Prostate gland (tissue), 2 donors: ENCODE data around the gene CTBP2. TPM values are rescaled to one million over a fixed set of nuclear protein-coding genes. Genes with fewer than 3 reads are reported as not detected.

ENCODE experiments used
- DNase-seq: peaks from one replicate; pipeline ENCODE4 v3.0.0-alpha.2; 2019; ENCODE audit warnings: low spot score
- H3K27ac ChIP-seq, 2 donors: fragments of 200-600 bp; sonication (generic); 2 replicates each; pipeline ENCODE4 v1.5.1; 2017 to 2019
- H3K27me3 ChIP-seq: fragments of 200-600 bp; sonication (generic); replicated peaks from 2 replicates; pipeline ENCODE4 v1.5.1; 2019; ENCODE audit not compliant: insufficient read depth
- H3K36me3 ChIP-seq, 2 donors: fragments of 200-600 bp; sonication (generic); 1 replicate in 1 of 2; 2 replicates in 1 of 2; pipeline versions ENCODE4 v1.5.1 to v1.8.1; 2017 to 2019
- H3K4me1 ChIP-seq: fragments of 200-600 bp; sonication (generic); replicated peaks from 2 replicates; pipeline ENCODE4 v1.5.1; 2019
- H3K4me3 ChIP-seq, 2 donors: fragments of 200-600 bp; sonication (generic); 2 replicates each; pipeline ENCODE4 v1.5.1; 2017 to 2019
- H3K9me3 ChIP-seq: fragments of 200-600 bp; sonication (generic); 2 replicates; pipeline ENCODE4 v1.5.1; 2017
- POLR2A ChIP-seq: fragments of 450-650 bp; IDR thresholded peaks from one replicate; pipeline ENCODE4 v1.6.1; 2016; ENCODE audit warnings: antibody characterized with exemption, mild to moderate bottlenecking
- POLR2AphosphoS5 ChIP-seq: sonication (generic); formaldehyde crosslinking; IDR thresholded peaks from one replicate; pipeline ENCODE4 v1.6.1; 2017; ENCODE audit warnings: antibody characterized with exemption
- WGBS: methylation state at CpG from one replicate; pipeline ENCODE4 v1.1.5; 2018; 5-methylcytosine and 5-hydroxymethylcytosine counted together
- intact Hi-C: fragments of 100-400 bp; cut with DNase I; formaldehyde crosslinking; loops from one replicate; pipeline ENCODE4 v1.14.2; 2022
- total RNA-seq, 2 donors: library from RNA; depleted of rRNA; stranded (reverse); fragments of >200 nt; gene quantifications; one replicate each; pipeline ENCODE4 v1.1.0, GENCODE V29; 2016
- TF ChIP-seq, protein P1 (sequence below), 4 experiments: fragments of 200-600 bp in 2 of 4; fragments of 450-650 bp in 2 of 4; sonication (generic) in 2 of 4; IDR thresholded peaks; 1 replicate in 3 of 4; 2 replicates in 1 of 4; pipeline ENCODE4 v1.5.1; 2016 to 2019; ENCODE audit warnings: antibody characterized with exemption in 4 of 4, mild to moderate bottlenecking in 2 of 4, moderate library complexity in 2 of 4

CTBP2 gene
- total RNA-seq, 2 donors from 2014 or later = 70.2 to 89.7 TPM

- WGBS = 88% methylated on average over 6 of the region's 6 CpGs
- H3K4me3 ChIP-seq = no peak overlapping the region
- H3K36me3 ChIP-seq = no peaks in the 10 kb centered on the region
- TF ChIP-seq, protein P1, sequence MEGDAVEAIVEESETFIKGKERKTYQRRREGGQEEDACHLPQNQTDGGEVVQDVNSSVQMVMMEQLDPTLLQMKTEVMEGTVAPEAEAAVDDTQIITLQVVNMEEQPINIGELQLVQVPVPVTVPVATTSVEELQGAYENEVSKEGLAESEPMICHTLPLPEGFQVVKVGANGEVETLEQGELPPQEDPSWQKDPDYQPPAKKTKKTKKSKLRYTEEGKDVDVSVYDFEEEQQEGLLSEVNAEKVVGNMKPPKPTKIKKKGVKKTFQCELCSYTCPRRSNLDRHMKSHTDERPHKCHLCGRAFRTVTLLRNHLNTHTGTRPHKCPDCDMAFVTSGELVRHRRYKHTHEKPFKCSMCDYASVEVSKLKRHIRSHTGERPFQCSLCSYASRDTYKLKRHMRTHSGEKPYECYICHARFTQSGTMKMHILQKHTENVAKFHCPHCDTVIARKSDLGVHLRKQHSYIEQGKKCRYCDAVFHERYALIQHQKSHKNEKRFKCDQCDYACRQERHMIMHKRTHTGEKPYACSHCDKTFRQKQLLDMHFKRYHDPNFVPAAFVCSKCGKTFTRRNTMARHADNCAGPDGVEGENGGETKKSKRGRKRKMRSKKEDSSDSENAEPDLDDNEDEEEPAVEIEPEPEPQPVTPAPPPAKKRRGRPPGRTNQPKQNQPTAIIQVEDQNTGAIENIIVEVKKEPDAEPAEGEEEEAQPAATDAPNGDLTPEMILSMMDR (IDR thresholded peaks at IDR 0.05) = no peak
- TF ChIP-seq POLR2A = no peak
- no peak overlapping the region for H3K27ac ChIP-seq
- no peaks in the 10 kb centered on the region for H3K4me1 ChIP-seq
- no peaks in the 10 kb centered on the region for H3K27me3 ChIP-seq
- intact Hi-C loops = no loop called here
- no peaks in the 10 kb centered on the region for H3K9me3 ChIP-seq
- DNase-seq = no peak
These were observed 65.1 kb downstream of the CTBP2 start for GRCh38 chr10:125095228-125095627.

- Histone ChIP-seq H3K36me3 (no peaks in the 10 kb centered on the region), H3K9me3 (no peaks in the 10 kb centered on the region), H3K27ac (no peak overlapping the region), H3K4me3 (no peak overlapping the region), H3K4me1 (no peaks in the 10 kb centered on the region), H3K27me3 (no peaks in the 10 kb centered on the region)
- 73% methylated on average over 8 of the region's 8 CpGs for WGBS
- intact Hi-C loops = no loop called here
- no peak for DNase-seq
- TF ChIP-seq POLR2AphosphoS5 = no peak
- no peak for TF ChIP-seq POLR2A
- TF ChIP-seq, protein P1 (IDR thresholded peaks at IDR 0.05) = no peak
These were observed 65.6 kb downstream of the CTBP2 start for GRCh38 chr10:125094806-125095205.

- H3K36me3 ChIP-seq = no peaks in the 10 kb centered on the region
- H3K9me3 ChIP-seq = no peaks in the 10 kb centered on the region
- H3K27me3 ChIP-seq = no peaks in the 10 kb centered on the region
- intact Hi-C loops = no loop called here
- TF ChIP-seq, protein P1 (IDR thresholded peaks at IDR 0.05) = no peak
- no peak for TF ChIP-seq POLR2A
- TF ChIP-seq POLR2AphosphoS5 = no peak
- H3K4me3 ChIP-seq = no peak overlapping the region
- 86% methylated on average over 21 of the region's 21 CpGs for WGBS
- peak overlapping the region in 1 of 2 donors; percentile 6 for H3K27ac ChIP-seq
- no peak for DNase-seq
- no peaks in the 10 kb centered on the region for H3K4me1 ChIP-seq
These were observed 66.2 kb downstream of the CTBP2 start for GRCh38 chr10:125093974-125094705.

DNA sequence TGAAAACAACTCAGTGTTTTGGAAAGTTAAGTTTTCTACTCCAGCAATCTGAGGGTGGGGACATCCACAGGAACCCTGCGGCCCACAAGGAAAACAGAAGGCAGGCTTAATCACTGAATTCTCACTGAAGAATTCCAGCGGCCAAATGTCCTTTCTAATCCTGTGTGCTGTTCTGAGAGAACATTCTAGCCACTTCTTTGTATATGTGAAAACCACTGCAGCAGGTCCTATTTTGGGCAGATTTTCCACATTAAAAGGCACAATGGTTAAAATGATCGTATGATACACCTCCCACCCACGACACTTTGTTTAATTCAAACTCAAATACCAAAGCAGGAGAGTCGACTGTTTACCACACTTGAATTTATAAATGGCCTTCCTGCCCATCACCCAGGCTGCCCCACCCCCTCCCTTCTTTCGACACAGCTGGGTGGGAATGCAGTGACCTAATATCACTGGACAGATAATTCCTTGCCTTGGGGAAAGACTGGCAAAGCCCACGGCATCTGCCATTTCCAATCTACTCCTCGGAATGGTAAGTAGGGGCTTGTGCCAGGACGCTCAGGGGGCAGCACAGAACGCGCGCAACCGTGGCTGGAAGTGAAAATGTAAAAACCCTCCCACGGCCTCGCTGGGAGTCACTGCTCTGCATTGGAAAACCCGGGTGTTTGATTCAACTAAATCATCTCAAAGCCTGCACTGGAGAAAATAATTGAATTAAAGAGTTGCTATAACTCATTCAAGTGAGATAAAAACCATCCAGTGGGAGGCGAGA lies 67.0 kb downstream of the CTBP2 start:
- DNase-seq = no peak
- H3K4me3 ChIP-seq = no peak overlapping the region
- intact Hi-C loops = no loop called here

More for the DNA sequence above, 67.0 kb downstream of the CTBP2 start:
- Histone ChIP-seq H3K36me3 (no peaks in the 10 kb centered on the region), H3K27me3 (no peaks in the 10 kb centered on the region), H3K9me3 (no peaks in the 10 kb centered on the region), H3K27ac (peak overlapping the region in 1 of 2 donors; percentile 6), H3K4me1 (no peaks in the 10 kb centered on the region)
- no peak for TF ChIP-seq POLR2AphosphoS5
- TF ChIP-seq, protein P1 (IDR thresholded peaks at IDR 0.05) = no peak
- TF ChIP-seq POLR2A = no peak
- WGBS = 61% methylated on average over 17 of the region's 17 CpGs
